Aorta (tissue), 5 donors: ENCODE results near the gene SYS1. TPM values are rescaled to one million over a fixed set of nuclear protein-coding genes. Genes with fewer than 3 reads are reported as not detected.
"Not testable (repeated sequence)": the region's sequence is repeated elsewhere in the genome, so short reads cannot be mapped to it uniquely, and the experiment has no call there.

Experiments used
- ATAC-seq: fragments of 200-7000 bp; cut with Tn5 transposase; one replicate; pipeline ENCODE4 v1.9.1; 2022; ENCODE audit warnings: moderate library complexity; ENCODE audit not compliant: low FRiP score
- DNase-seq, 2 donors: peaks; one replicate each; pipeline ENCODE4 v3.0.0-alpha.2; 2020
- H3K27ac ChIP-seq, 2 donors: one replicate each; pipeline ENCODE4 v1.5.1; 2013; ENCODE audit warnings: low read length in 2 of 2, mild to moderate bottlenecking in 2 of 2, moderate library complexity in 2 of 2, control low read depth in 1 of 2, inconsistent platforms in 1 of 2, low read depth in 1 of 2
- H3K27me3 ChIP-seq, 2 donors: one replicate each; pipeline ENCODE4 v1.6.1; 2013; ENCODE audit warnings: control low read depth in 1 of 2, low read length in 1 of 2, mild to moderate bottlenecking in 1 of 2, moderate library complexity in 1 of 2; ENCODE audit not compliant: insufficient read depth in 2 of 2, control insufficient read depth in 1 of 2
- H3K36me3 ChIP-seq, 2 donors: one replicate each; pipeline ENCODE4 v1.6.1; 2013; ENCODE audit warnings: control low read depth in 1 of 2, low read length in 1 of 2, mild to moderate bottlenecking in 1 of 2; ENCODE audit not compliant: insufficient read depth in 2 of 2, control insufficient read depth in 1 of 2
- H3K4me1 ChIP-seq, 2 donors: one replicate each; pipeline ENCODE4 v1.6.1; 2013; ENCODE audit warnings: low read length in 2 of 2, control low read depth in 1 of 2, mild to moderate bottlenecking in 1 of 2, moderate library complexity in 1 of 2; ENCODE audit not compliant: insufficient read depth in 2 of 2, control insufficient read depth in 1 of 2
- H3K4me3 ChIP-seq, 2 donors: one replicate each; pipeline ENCODE4 v1.5.1; 2013; ENCODE audit warnings: low read length in 2 of 2, control low read depth in 1 of 2, mild to moderate bottlenecking in 1 of 2
- H3K9me3 ChIP-seq: one replicate; pipeline ENCODE4 v1.6.1; 2013; ENCODE audit warnings: mild to moderate bottlenecking, low read length; ENCODE audit not compliant: control insufficient read depth
- WGBS, 2 donors: extraction: QIAGEN DNeasy Blood & Tissue Kit; methylation state at CpG; one replicate each; pipeline ENCODE4 v1.1.7; 2013; 5-methylcytosine and 5-hydroxymethylcytosine counted together
- intact Hi-C, 2 donors: fragments of 100-400 bp; cut with DNase I; formaldehyde crosslinking; loops; one replicate each; pipeline versions ENCODE4 v1.14.2 to v1.15.0; 2022
- polyA plus RNA-seq, 2 donors: library from polyadenylated mRNA; stranded (reverse); fragments of 200-250 nt; gene quantifications; one replicate each; pipeline ENCODE4 v1.2.3, GENCODE V29; 2013
- total RNA-seq, 2 donors: library from RNA; stranded (reverse); fragmentation: NEBNext Ultra II Directional; extraction: Animal tissue kit (Norgen Biotek cat#: 25700); gene quantifications; one replicate each; pipeline ENCODE4 v1.2.1, GENCODE V29; 2021
- donor health status: healthy with polysubstance abuse.
- donor health status: Bipolar disorder and iron deficiency.
- donor health status: DM: no; HTN: no; CAD: no.
- donor health status: DM: no; HTN: no; CAD: no.
- donor health status: DM: yes; HTN: yes; CAD: no.

Gene SYS1
- total and polyA plus RNA-seq, 4 donors = 14.3 to 25.0 (median 17.4) TPM

GRCh38 chr20:45347297-45347935 lies 15.5 kb upstream of the SYS1 start:
- H3K4me1 ChIP-seq = no peaks in the 10 kb centered on the region
- 4 to 6% methylated on average over 10 of the region's 10 CpGs for WGBS, 2 donors
- no peak for ATAC-seq

GRCh38 chr20:45347936-45348778 lies 14.8 kb upstream of the SYS1 start, which contains the start of gene SDC4:
TSS of gene SDC4 (minus strand) at chr20:45348424. CDS start at chr20:45348384, 40 bp downstream.
- Histone ChIP-seq H3K9me3 (no peaks in the 10 kb centered on the region), H3K4me3 (peak within 1 kb of the TSS; percentile 54 to 76), H3K4me1 (no peaks in the 10 kb centered on the region), H3K36me3 (no peaks in the 10 kb centered on the region), H3K27ac (peak within 1 kb of the TSS; percentile 46 to 94), H3K27me3 (peaks cover 0 to 2% of the 10 kb centered on the region in 2 donors)
- DNase-seq = peak; percentile 76 to 94
- intact Hi-C loops = loop anchor here in 1 of 2 donors (1.0 kb wide), 1 partner anchor 15 kb away; the partner anchor contains the start of gene SYS1
- 1% methylated on average over 45 to 77 of the region's 77 CpGs for WGBS, 2 donors
- ATAC-seq = peak; percentile 89

More at GRCh38 chr20:45347297-45347935, 15.5 kb upstream of the SYS1 start:
- peak overlapping the region; percentile 46 to 94 for H3K27ac ChIP-seq
- peaks cover 0 to 2% of the 10 kb centered on the region in 2 donors for H3K27me3 ChIP-seq
- intact Hi-C loops = no loop called here
- no peak for DNase-seq
- no peaks in the 10 kb centered on the region for H3K36me3 ChIP-seq
- peak overlapping the region; percentile 54 to 76 for H3K4me3 ChIP-seq
- no peaks in the 10 kb centered on the region for H3K9me3 ChIP-seq

GRCh38 chr20:45350217-45350616 lies 12.7 kb upstream of the SYS1 start:
- H3K27ac ChIP-seq = no peak overlapping the region
- H3K9me3 ChIP-seq = no peaks in the 10 kb centered on the region
- 62 to 66% methylated on average over 1 of the region's 1 CpG for WGBS, 2 donors
- no peak for DNase-seq
- no peaks in the 10 kb centered on the region for H3K4me1 ChIP-seq
- H3K4me3 ChIP-seq = no peak overlapping the region
- H3K27me3 ChIP-seq = peaks cover 0 to 2% of the 10 kb centered on the region in 2 donors
- H3K36me3 ChIP-seq = no peaks in the 10 kb centered on the region
- intact Hi-C loops = no loop called here
- no peak for ATAC-seq

- H3K4me3 ChIP-seq, H3K27me3 ChIP-seq, H3K9me3 ChIP-seq, H3K27ac ChIP-seq, H3K36me3 ChIP-seq, ATAC-seq, H3K4me1 ChIP-seq, intact Hi-C loops, DNase-seq: not testable (repeated sequence)
- WGBS, 2 donors = 94 to 96% methylated on average over 10 of the region's 10 CpGs
Observed at GRCh38 chr20:45350795-45351194, 12.2 kb upstream of the SYS1 start.

GRCh38 chr20:45352729-45353128 lies 10.2 kb upstream of the SYS1 start:
- H3K27me3 ChIP-seq = peaks cover 0 to 2% of the 10 kb centered on the region in 2 donors
- H3K27ac ChIP-seq = no peak overlapping the region
- no peaks in the 10 kb centered on the region for H3K4me1 ChIP-seq
- DNase-seq = no peak
- H3K4me3 ChIP-seq = no peak overlapping the region
- intact Hi-C loops = no loop called here
- no peaks in the 10 kb centered on the region for H3K36me3 ChIP-seq
- no peaks in the 10 kb centered on the region for H3K9me3 ChIP-seq
- 70 to 77% methylated on average over 3 of the region's 3 CpGs for WGBS, 2 donors
- ATAC-seq = no peak

- no peaks in the 10 kb centered on the region for H3K27me3 ChIP-seq
- WGBS, 2 donors = 89 to 90% methylated on average over 1 of the region's 1 CpG
- no peaks in the 10 kb centered on the region for H3K4me1 ChIP-seq
- no peak overlapping the region for H3K27ac ChIP-seq
- DNase-seq (no peak), ATAC-seq (no peak)
- intact Hi-C loops = no loop called here
- H3K4me3 ChIP-seq = no peak overlapping the region
- H3K9me3 ChIP-seq = no peaks in the 10 kb centered on the region
- H3K36me3 ChIP-seq = no peaks in the 10 kb centered on the region
Observed at GRCh38 chr20:45353746-45354145, 9.2 kb upstream of the SYS1 start.

GRCh38 chr20:45354423-45355208 lies 8.3 kb upstream of the SYS1 start:
- ATAC-seq (no peak), DNase-seq (no peak)
- Histone ChIP-seq H3K9me3 (no peaks in the 10 kb centered on the region), H3K4me1 (peaks cover 0 to 2% of the 10 kb centered on the region in 2 donors), H3K4me3 (no peak overlapping the region), H3K36me3 (no peaks in the 10 kb centered on the region), H3K27ac (no peak overlapping the region), H3K27me3 (no peaks in the 10 kb centered on the region)
- intact Hi-C loops = loop anchor here (5.0 kb wide), 2 partner anchors 32 to 618 kb away; partner anchors contain the start of gene ZNF335 (in 1 of the 2)
- 76 to 82% methylated on average over 9 of the region's 9 CpGs for WGBS, 2 donors
